ENCODE measurements around the gene P2RX7. TPM values are rescaled to one million over a fixed set of nuclear protein-coding genes. Genes with fewer than 3 reads are reported as not detected.
"Not testable (repeated sequence)": the region's sequence is repeated elsewhere in the genome, so short reads cannot be mapped to it uniquely, and the experiment has no call there.

Gene P2RX7
- total RNA-seq, 1 experiment from 2014 or later, result 1.6 TPM

GRCh38 chr12:121156365-121156764 lies 23.7 kb downstream of the P2RX7 start:
- H3K9ac ChIP-seq (ENCODE audit: low read length), result no peak overlapping the region
- H3K27ac ChIP-seq (ENCODE audit: low read length), result no peak overlapping the region
- no peaks in the 10 kb centered on the region for H4K20me1 ChIP-seq (ENCODE audit: low read length)
- no peaks in the 10 kb centered on the region for H3K9me2 ChIP-seq (replicated peaks; ENCODE audit: low read length)
- H3F3A ChIP-seq (ENCODE audit: low read length, unreplicated experiment), result no peaks in the 10 kb centered on the region
- ATAC-seq (no peak), DNase-seq (no peak)
- CTCF ChIA-PET, result no interaction called here
- H2AFZ ChIP-seq (ENCODE audit: low read length), result no peak overlapping the region
- intact Hi-C loops (cut with micrococcal nuclease), result no loop called here
- H3K4me1 ChIP-seq (ENCODE audit: insufficient read depth, low read length), result no peaks in the 10 kb centered on the region
- H3K4me3 ChIP-seq (ENCODE audit: low read length), result no peak overlapping the region
- BruUV-seq (replicated peaks), result no TSS peak
- TF ChIP-seq CTCF (conservative IDR thresholded peaks at IDR 0.05; ENCODE audit: low read depth, low read length) (no peak), EZH2 (IDR thresholded peaks at IDR 0.05; ENCODE audit: low read length, unreplicated experiment) (no peak), EZH2phosphoT487 (IDR thresholded peaks at IDR 0.05; ENCODE audit: borderline replicate concordance, low read length) (no peak)
- POLR2A ChIA-PET (ENCODE audit: unreplicated experiment), result no interaction called here
- H3K9me3 ChIP-seq (ENCODE audit: low read length), result no peaks in the 10 kb centered on the region
- H3K79me2 ChIP-seq (ENCODE audit: low read length), result no peaks in the 10 kb centered on the region
- no peaks in the 10 kb centered on the region for H3K27me3 ChIP-seq (ENCODE audit: low read length)
- H3K36me3 ChIP-seq (ENCODE audit: low read depth, low read length), result no peaks in the 10 kb centered on the region
- H3K4me2 ChIP-seq (ENCODE audit: low read length), result no peak overlapping the region

- Histone ChIP-seq H3K27me3 (ENCODE audit: low read length) (no peaks in the 10 kb centered on the region), H3K9ac (ENCODE audit: low read length) (no peak overlapping the region), H3K79me2 (ENCODE audit: low read length) (no peaks in the 10 kb centered on the region), H4K20me1 (ENCODE audit: low read length) (no peaks in the 10 kb centered on the region), H3F3A (ENCODE audit: low read length, unreplicated experiment) (no peaks in the 10 kb centered on the region), H3K9me3 (ENCODE audit: low read length) (no peaks in the 10 kb centered on the region), H3K36me3 (ENCODE audit: low read depth, low read length) (no peaks in the 10 kb centered on the region), H3K4me2 (ENCODE audit: low read length) (no peak overlapping the region), H3K4me3 (ENCODE audit: low read length) (no peak overlapping the region), H2AFZ (ENCODE audit: low read length) (no peak overlapping the region), H3K27ac (ENCODE audit: low read length) (no peak overlapping the region), H3K9me2 (replicated peaks; ENCODE audit: low read length) (no peaks in the 10 kb centered on the region), H3K4me1 (ENCODE audit: insufficient read depth, low read length) (no peaks in the 10 kb centered on the region)
- no peak for TF ChIP-seq CTCF (conservative IDR thresholded peaks at IDR 0.05; ENCODE audit: low read depth, low read length)
- TF ChIP-seq EZH2 (IDR thresholded peaks at IDR 0.05; ENCODE audit: low read length, unreplicated experiment), result no peak
- TF ChIP-seq EZH2phosphoT487 (IDR thresholded peaks at IDR 0.05; ENCODE audit: borderline replicate concordance, low read length), result no peak
- DNase-seq, result no peak
- ATAC-seq, result no peak
- CTCF ChIA-PET, result no interaction called here
- POLR2A ChIA-PET (ENCODE audit: unreplicated experiment), result no interaction called here
- BruUV-seq (replicated peaks), result no TSS peak
- intact Hi-C loops (cut with micrococcal nuclease), result no loop called here
Observed at GRCh38 chr12:121158085-121158484, 25.4 kb downstream of the P2RX7 start.

- POLR2A ChIA-PET (ENCODE audit: unreplicated experiment), result not testable (repeated sequence)
Observed at GRCh38 chr12:121158728-121159351, 26.2 kb downstream of the P2RX7 start.

More at GRCh38 chr12:121158728-121159351, 26.2 kb downstream of the P2RX7 start:
- H4K20me1 ChIP-seq (ENCODE audit: low read length); intact Hi-C loops (cut with micrococcal nuclease); H3K27me3 ChIP-seq (ENCODE audit: low read length); H3K9ac ChIP-seq (ENCODE audit: low read length); H3F3A ChIP-seq (ENCODE audit: low read length, unreplicated experiment); H3K4me1 ChIP-seq (ENCODE audit: insufficient read depth, low read length); H3K79me2 ChIP-seq (ENCODE audit: low read length); H3K9me3 ChIP-seq (ENCODE audit: low read length); BruUV-seq (replicated peaks); ATAC-seq; DNase-seq; H3K36me3 ChIP-seq (ENCODE audit: low read depth, low read length); H3K4me2 ChIP-seq (ENCODE audit: low read length); H3K4me3 ChIP-seq (ENCODE audit: low read length); CTCF ChIA-PET; H2AFZ ChIP-seq (ENCODE audit: low read length); H3K27ac ChIP-seq (ENCODE audit: low read length); H3K9me2 ChIP-seq (replicated peaks; ENCODE audit: low read length): not testable (repeated sequence)

Measured in PC-3 (cell line).